ENCODE measurements around the gene COL8A1.

The COL8A1 gene

GRCh38 chr3:99845331-99845730 is 206.9 kb downstream of the COL8A1 start:
- DNase-seq (ENCODE audit: low spot score): no peak

- DNase-seq (ENCODE audit: low spot score): no peak
Observed at GRCh38 chr3:99845999-99846398, 207.6 kb downstream of the COL8A1 start.

GRCh38 chr3:99846477-99847160 is 208.2 kb downstream of the COL8A1 start:
- DNase-seq (ENCODE audit: low spot score): peak; percentile 7

GRCh38 chr3:99848433-99848832 is 210.0 kb downstream of the COL8A1 start:
- no peak for DNase-seq (ENCODE audit: low spot score)
